ENCODE data around the gene CCP110. TPM values are rescaled to one million over a fixed set of nuclear protein-coding genes. Genes with fewer than 3 reads are reported as not detected.

The CCP110 gene
- total and polyA plus RNA-seq, 2 of the 13 experiments (the other 11 are each of a cell fraction or from before 2014, with no cell fraction given): 10.0 to 11.1 TPM

DNA sequence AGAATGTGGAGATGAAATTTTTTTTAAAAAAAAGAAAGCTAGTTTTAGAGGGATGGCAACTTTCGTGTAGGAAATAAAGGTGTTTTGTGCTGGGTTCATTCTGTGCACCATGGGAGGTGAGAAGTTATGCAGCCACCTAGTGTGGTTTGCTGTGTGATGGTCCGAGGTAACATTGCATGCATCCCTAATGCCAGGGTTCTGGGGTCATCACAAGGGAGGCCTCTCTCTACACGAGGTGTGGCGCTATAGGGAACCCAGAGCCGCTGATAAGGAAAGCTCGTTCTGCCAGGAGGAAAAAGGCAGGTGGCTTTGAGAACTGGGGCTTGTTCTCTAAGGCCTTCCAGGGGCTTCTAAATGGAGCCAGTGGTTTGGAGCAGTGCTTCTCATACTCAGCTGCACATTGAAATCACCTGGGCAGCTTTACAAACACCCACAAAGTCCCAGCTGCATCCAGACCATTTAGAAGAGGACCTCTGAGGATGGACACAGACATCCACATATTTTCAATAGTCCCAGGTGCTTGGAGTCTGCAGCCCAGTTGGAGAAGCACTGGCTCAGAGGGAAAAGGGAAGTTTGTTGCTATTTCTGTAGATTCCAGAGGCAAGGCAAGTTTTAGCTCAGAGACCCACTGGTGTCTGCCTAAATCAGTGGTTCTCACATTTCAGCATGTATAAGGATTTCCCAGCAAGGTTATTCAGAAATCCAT, 75.2 kb downstream of the CCP110 start:
- Histone ChIP-seq H3K9me3 (ENCODE audit: low read length) (no peaks in the 10 kb centered on the region), H3K79me2 (ENCODE audit: insufficient read depth, low read length) (no peaks in the 10 kb centered on the region), H3K9ac (ENCODE audit: insufficient read depth, low read depth, low read length) (no peak overlapping the region), H3K4me2 (ENCODE audit: low read depth, low read length) (no peak overlapping the region), H3K36me3 (replicated peaks in 1 of 2; ENCODE audit: control insufficient read depth in 1 of 2, insufficient read depth in 2 of 2, low read length in 2 of 2) (no peaks in the 10 kb centered on the region), H3K4me3 (replicated peaks in 1 of 3; ENCODE audit: insufficient read depth in 1 of 3, low read depth in 2 of 3, low read length in 3 of 3) (no peak overlapping the region), H3K27ac (ENCODE audit: extremely low read length, insufficient read depth, low read length) (no peak overlapping the region), H4K20me1 (ENCODE audit: insufficient read depth, low read length) (no peaks in the 10 kb centered on the region), H3K27me3 (ENCODE audit: control insufficient read depth in 1 of 2, insufficient read depth in 2 of 2, low read length in 2 of 2) (no peaks in the 10 kb centered on the region), H3K4me1 (ENCODE audit: insufficient read depth, low read length) (peaks cover 9% of the 10 kb centered on the region), H2AFZ (ENCODE audit: low read length) (no peak overlapping the region)
- WGBS (ENCODE audit: low lambda C conversion rate): 18% methylated on average over 5 of the region's 6 CpGs
- ChIA-PET CTCF (ENCODE audit: low intra/inter-chr PET ratio, low total read pairs) (interaction anchor here (1.1 kb wide), 1 partner anchor 287 kb away, joined by 3 read pairs; no protein-coding TSS in a partner anchor), POLR2A (no interaction called here)
- FAIRE-seq (no peak), DNase-seq (ENCODE audit: low spot score) (no peak), ATAC-seq (no peak)
- TF ChIP-seq TBP (CRISPR knock-in tag; IDR thresholded peaks at IDR 0.05) (no peak), EZH2 (conservative IDR thresholded peaks at IDR 0.05; ENCODE audit: low read depth, low read length) (no peak), SMAD1 (CRISPR knock-in tag; IDR thresholded peaks at IDR 0.05; ENCODE audit: borderline replicate concordance, low read depth) (no peak), ZNF510 (CRISPR knock-in tag; IDR thresholded peaks at IDR 0.05; ENCODE audit: low read depth) (no peak), SPEN (CRISPR knock-in tag; IDR thresholded peaks at IDR 0.05; ENCODE audit: low read depth) (no peak), ZNF572 (CRISPR knock-in tag; IDR thresholded peaks at IDR 0.05) (no peak), SMARCE1 (IDR thresholded peaks at IDR 0.05; ENCODE audit: borderline replicate concordance) (no peak), ZNF883 (CRISPR knock-in tag; IDR thresholded peaks at IDR 0.05; ENCODE audit: not compliant biosample characterization) (no peak), KMT2B (CRISPR knock-in tag; IDR thresholded peaks at IDR 0.05) (no peak), ZNF263 (CRISPR knock-in tag; IDR thresholded peaks at IDR 0.05) (no peak), ZNF501 (CRISPR knock-in tag; IDR thresholded peaks at IDR 0.05) (no peak), ZNF121 (CRISPR knock-in tag; IDR thresholded peaks at IDR 0.05) (no peak), TBX3 (IDR thresholded peaks at IDR 0.05; ENCODE audit: borderline replicate concordance) (no peak), ZNF629 (CRISPR knock-in tag; conservative IDR thresholded peaks at IDR 0.05) (no peak), SALL1 (CRISPR knock-in tag; IDR thresholded peaks at IDR 0.05) (no peak), SOX5 (CRISPR knock-in tag; IDR thresholded peaks at IDR 0.05; ENCODE audit: borderline replicate concordance) (no peak)
- TF ChIP-seq, protein P1, sequence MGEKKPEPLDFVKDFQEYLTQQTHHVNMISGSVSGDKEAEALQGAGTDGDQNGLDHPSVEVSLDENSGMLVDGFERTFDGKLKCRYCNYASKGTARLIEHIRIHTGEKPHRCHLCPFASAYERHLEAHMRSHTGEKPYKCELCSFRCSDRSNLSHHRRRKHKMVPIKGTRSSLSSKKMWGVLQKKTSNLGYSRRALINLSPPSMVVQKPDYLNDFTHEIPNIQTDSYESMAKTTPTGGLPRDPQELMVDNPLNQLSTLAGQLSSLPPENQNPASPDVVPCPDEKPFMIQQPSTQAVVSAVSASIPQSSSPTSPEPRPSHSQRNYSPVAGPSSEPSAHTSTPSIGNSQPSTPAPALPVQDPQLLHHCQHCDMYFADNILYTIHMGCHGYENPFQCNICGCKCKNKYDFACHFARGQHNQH (CRISPR knock-in tag; IDR thresholded peaks at IDR 0.05): no peak
- TF ChIP-seq, protein P2, sequence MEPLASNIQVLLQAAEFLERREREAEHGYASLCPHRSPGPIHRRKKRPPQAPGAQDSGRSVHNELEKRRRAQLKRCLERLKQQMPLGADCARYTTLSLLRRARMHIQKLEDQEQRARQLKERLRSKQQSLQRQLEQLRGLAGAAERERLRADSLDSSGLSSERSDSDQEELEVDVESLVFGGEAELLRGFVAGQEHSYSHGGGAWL (CRISPR knock-in tag; IDR thresholded peaks at IDR 0.05): no peak
- TF ChIP-seq, protein P3, sequence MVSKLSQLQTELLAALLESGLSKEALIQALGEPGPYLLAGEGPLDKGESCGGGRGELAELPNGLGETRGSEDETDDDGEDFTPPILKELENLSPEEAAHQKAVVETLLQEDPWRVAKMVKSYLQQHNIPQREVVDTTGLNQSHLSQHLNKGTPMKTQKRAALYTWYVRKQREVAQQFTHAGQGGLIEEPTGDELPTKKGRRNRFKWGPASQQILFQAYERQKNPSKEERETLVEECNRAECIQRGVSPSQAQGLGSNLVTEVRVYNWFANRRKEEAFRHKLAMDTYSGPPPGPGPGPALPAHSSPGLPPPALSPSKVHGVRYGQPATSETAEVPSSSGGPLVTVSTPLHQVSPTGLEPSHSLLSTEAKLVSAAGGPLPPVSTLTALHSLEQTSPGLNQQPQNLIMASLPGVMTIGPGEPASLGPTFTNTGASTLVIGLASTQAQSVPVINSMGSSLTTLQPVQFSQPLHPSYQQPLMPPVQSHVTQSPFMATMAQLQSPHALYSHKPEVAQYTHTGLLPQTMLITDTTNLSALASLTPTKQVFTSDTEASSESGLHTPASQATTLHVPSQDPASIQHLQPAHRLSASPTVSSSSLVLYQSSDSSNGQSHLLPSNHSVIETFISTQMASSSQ (IDR thresholded peaks at IDR 0.05; ENCODE audit: low read depth): no peak
- TF ChIP-seq, protein P3 (CRISPR knock-in tag; IDR thresholded peaks at IDR 0.05; ENCODE audit: borderline replicate concordance): no peak
- no TSS peak for BruUV-seq (replicated peaks)
- intact Hi-C loops (cut with micrococcal nuclease; ENCODE audit: unreplicated experiment) (no loop called here), in situ Hi-C loops (cut with HindIII; ENCODE audit: extremely low pct_ligation_motif_present, low pct_unique_long_range_greater_than_20kb) (loop anchor here (25.0 kb wide), 2 partner anchors 713 to 788 kb away; no protein-coding TSS in a partner anchor)
